Body of pancreas (tissue), 4 donors: ENCODE results near the gene ANKRD55. TPM values are rescaled to one million over a fixed set of nuclear protein-coding genes. Genes with fewer than 3 reads are reported as not detected.

Source experiments
- ATAC-seq: fragments of 150-250 bp; one replicate; pipeline ENCODE4 v1.9.1; 2016
- DNase-seq, 4 donors: peaks; one replicate each; pipeline ENCODE4 v3.0.0-alpha.2; 2019
- H3K27ac ChIP-seq, 4 donors: fragments of 200-600 bp; sonication (generic); 1 replicate in 3 of 4; 2 replicates in 1 of 4; pipeline versions ENCODE4 v1.5.1 to v1.6.1; 2016 to 2019; ENCODE audit warnings: mild to moderate bottlenecking in 1 of 4, mixed read lengths in 1 of 4, moderate library complexity in 1 of 4
- H3K27me3 ChIP-seq, 2 donors: fragments of 200-600 bp; sonication (generic); one replicate each; pipeline ENCODE4 v1.6.0; 2016; ENCODE audit warnings: mild to moderate bottlenecking in 1 of 2
- H3K36me3 ChIP-seq, 2 donors: fragments of 200-600 bp; sonication (generic); replicated peaks in 1 of 2; 2 replicates each; pipeline ENCODE4 v1.5.1; 2016; ENCODE audit warnings: low read depth in 2 of 2; ENCODE audit not compliant: insufficient read depth in 1 of 2
- H3K4me1 ChIP-seq: fragments of 200-600 bp; sonication (generic); one replicate; pipeline ENCODE4 v1.6.0; 2016
- H3K4me3 ChIP-seq, 2 donors: fragments of 200-600 bp; sonication (generic); 1 replicate in 1 of 2; 2 replicates in 1 of 2; pipeline ENCODE4 v1.5.1; 2016 to 2019
- H3K9me3 ChIP-seq, 3 donors: fragments of 200-600 bp; sonication (generic); 1 replicate in 2 of 3; 2 replicates in 1 of 3; pipeline ENCODE4 v1.5.1; 2016
- POLR2A ChIP-seq, 3 donors: fragments of 450-650 bp; IDR thresholded peaks; one replicate each; pipeline ENCODE4 v1.6.1; 2016; ENCODE audit warnings: antibody characterized with exemption in 3 of 3, mild to moderate bottlenecking in 2 of 3
- WGBS, 2 donors: methylation state at CpG; one replicate each; pipeline ENCODE4 v1.1.5; 2017; 5-methylcytosine and 5-hydroxymethylcytosine counted together
- intact Hi-C: fragments of 100-400 bp; cut with DNase I; formaldehyde crosslinking; loops from one replicate; pipeline ENCODE4 v1.15.1; 2023
- total RNA-seq, 2 donors: library from RNA; depleted of rRNA; stranded (reverse); fragments of >200 nt; gene quantifications; one replicate each; pipeline ENCODE4 v1.1.0, GENCODE V29; 2016
- TF ChIP-seq, protein P1 (sequence below), 7 experiments: fragments of 450-650 bp in 4 of 7; fragments of 200-600 bp in 3 of 7; sonication (generic) in 3 of 7; IDR thresholded peaks; one replicate each; pipeline ENCODE4 v1.5.1; 2016 to 2019; ENCODE audit warnings: antibody characterized with exemption in 7 of 7

Gene ANKRD55
- total RNA-seq, 2 donors from 2014 or later, result not detected

GRCh38 chr5:56170557-56170956, 62.6 kb downstream of the ANKRD55 start:
- Histone ChIP-seq H3K4me1 (no peaks in the 10 kb centered on the region), H3K9me3 (no peaks in the 10 kb centered on the region), H3K27ac (no peak overlapping the region), H3K4me3 (no peak overlapping the region), H3K36me3 (no peaks in the 10 kb centered on the region), H3K27me3 (no peaks in the 10 kb centered on the region)
- intact Hi-C loops, result no loop called here
- DNase-seq, result peak; percentile 40 to 52 (median 46)
- TF ChIP-seq, protein P1, sequence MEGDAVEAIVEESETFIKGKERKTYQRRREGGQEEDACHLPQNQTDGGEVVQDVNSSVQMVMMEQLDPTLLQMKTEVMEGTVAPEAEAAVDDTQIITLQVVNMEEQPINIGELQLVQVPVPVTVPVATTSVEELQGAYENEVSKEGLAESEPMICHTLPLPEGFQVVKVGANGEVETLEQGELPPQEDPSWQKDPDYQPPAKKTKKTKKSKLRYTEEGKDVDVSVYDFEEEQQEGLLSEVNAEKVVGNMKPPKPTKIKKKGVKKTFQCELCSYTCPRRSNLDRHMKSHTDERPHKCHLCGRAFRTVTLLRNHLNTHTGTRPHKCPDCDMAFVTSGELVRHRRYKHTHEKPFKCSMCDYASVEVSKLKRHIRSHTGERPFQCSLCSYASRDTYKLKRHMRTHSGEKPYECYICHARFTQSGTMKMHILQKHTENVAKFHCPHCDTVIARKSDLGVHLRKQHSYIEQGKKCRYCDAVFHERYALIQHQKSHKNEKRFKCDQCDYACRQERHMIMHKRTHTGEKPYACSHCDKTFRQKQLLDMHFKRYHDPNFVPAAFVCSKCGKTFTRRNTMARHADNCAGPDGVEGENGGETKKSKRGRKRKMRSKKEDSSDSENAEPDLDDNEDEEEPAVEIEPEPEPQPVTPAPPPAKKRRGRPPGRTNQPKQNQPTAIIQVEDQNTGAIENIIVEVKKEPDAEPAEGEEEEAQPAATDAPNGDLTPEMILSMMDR (IDR thresholded peaks at IDR 0.05), result no peak
- TF ChIP-seq POLR2A (IDR thresholded peaks at IDR 0.05), result no peak
- 29 to 35% methylated on average over 4 of the region's 4 CpGs for WGBS, 2 donors
- ATAC-seq, result peak; percentile 65

DNA sequence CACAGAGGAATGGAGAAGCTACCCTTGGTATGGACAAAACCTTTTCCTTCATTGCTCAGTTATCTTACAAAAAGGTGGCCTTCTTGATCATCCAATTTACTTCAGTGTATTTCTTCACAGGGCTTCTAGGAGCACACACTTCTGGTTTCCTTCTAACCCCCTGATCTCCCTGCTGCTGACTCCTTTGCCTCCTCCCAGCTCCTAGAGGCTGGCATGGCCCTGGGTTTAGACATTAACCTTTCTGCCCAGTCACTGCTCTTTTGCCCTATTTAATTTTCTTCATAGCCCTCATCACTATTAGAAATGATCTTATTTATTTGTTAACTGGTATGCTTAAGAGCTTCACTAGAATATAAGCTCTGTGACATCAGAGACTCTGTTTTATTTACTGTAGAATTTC, 63.2 kb downstream of the ANKRD55 start:
- no peak for ATAC-seq
- no peak overlapping the region for H3K27ac ChIP-seq

DNA sequence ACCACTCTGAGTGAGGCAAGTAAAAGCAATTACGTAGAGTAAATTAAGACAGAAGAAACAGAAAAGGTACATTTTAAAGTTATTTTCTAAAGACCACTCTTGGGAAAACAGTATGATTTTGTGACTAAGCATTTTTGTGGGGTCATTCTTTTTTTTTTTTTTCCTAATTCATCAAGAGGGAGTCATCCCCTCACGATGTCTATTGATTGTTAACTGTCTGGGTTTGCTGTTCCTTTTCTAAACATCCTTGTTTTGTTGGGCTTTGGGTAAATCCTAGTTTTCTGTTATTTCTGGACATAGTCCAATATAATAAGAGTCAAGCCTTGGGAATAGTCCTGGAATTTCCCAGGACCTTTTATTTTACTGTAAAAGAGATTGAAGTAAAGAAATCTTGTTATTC, 63.8 kb downstream of the ANKRD55 start:
- no peaks in the 10 kb centered on the region for H3K27me3 ChIP-seq
- no peak overlapping the region for H3K4me3 ChIP-seq
- H3K36me3 ChIP-seq, result no peaks in the 10 kb centered on the region
- no peaks in the 10 kb centered on the region for H3K4me1 ChIP-seq
- H3K27ac ChIP-seq, result no peak overlapping the region
- intact Hi-C loops, result no loop called here
- TF ChIP-seq, protein P1 (IDR thresholded peaks at IDR 0.05), result no peak
- TF ChIP-seq POLR2A (IDR thresholded peaks at IDR 0.05), result no peak
- H3K9me3 ChIP-seq, result no peaks in the 10 kb centered on the region
- no peak for ATAC-seq
- WGBS, 2 donors, result 70 to 72% methylated on average over 2 of the region's 2 CpGs
- no peak for DNase-seq

More for the DNA sequence above, 63.2 kb downstream of the ANKRD55 start:
- no peaks in the 10 kb centered on the region for H3K36me3 ChIP-seq
- no peaks in the 10 kb centered on the region for H3K4me1 ChIP-seq
- intact Hi-C loops, result no loop called here
- no peaks in the 10 kb centered on the region for H3K9me3 ChIP-seq
- DNase-seq, result no peak
- no peak for TF ChIP-seq POLR2A (IDR thresholded peaks at IDR 0.05)
- TF ChIP-seq, protein P1 (IDR thresholded peaks at IDR 0.05), result no peak
- H3K4me3 ChIP-seq, result no peak overlapping the region
- H3K27me3 ChIP-seq, result no peaks in the 10 kb centered on the region

DNA sequence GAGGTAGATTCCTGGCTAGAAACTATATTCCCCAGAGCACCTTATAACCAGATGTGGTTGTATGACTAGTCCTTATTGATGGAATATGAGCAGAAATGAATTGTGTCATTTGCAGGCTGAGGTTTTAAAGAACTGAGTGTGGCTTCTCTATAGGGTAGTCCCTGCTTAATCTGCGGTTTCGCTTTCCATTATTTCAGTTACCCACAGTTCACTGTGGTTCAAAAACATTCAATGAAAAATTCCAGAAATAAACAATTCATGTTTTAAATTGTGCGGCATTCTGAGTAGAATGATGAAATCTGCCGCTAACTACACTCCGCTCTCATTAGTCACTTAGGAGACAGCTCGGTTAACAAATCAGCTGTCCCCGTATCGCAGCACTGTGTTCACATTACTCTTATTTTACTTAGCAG, 65.1 kb downstream of the ANKRD55 start:
- TF ChIP-seq, protein P1 (IDR thresholded peaks at IDR 0.05), result no peak
- no peak for TF ChIP-seq POLR2A (IDR thresholded peaks at IDR 0.05)
- Histone ChIP-seq H3K4me1 (no peaks in the 10 kb centered on the region), H3K27me3 (no peaks in the 10 kb centered on the region), H3K27ac (no peak overlapping the region), H3K36me3 (no peaks in the 10 kb centered on the region), H3K9me3 (no peaks in the 10 kb centered on the region), H3K4me3 (no peak overlapping the region)
- no peak for ATAC-seq
- intact Hi-C loops, result no loop called here
- DNase-seq, result no peak
- 84 to 91% methylated on average over 8 of the region's 8 CpGs for WGBS, 2 donors

DNA sequence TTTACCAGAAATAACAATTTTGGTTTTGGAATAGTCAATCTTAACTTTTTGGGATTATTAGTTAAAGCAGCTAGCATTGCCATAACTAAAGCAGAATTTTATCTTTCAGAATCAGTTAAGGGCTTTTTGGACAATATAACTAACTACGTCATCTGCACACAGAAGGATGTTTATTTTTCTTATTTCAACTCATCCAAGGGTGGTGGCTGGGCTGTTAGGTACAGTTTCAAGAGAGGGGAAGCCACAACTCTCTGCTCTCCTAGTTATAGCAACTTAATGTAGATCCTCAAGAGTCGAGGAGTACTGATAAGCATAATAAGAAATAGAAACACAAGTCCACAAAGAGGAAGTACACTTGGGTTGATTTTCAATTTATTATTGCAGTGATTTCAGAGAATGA, 65.6 kb downstream of the ANKRD55 start:
- 51 to 70% methylated on average over 2 of the region's 2 CpGs for WGBS, 2 donors
- H3K27me3 ChIP-seq, result no peaks in the 10 kb centered on the region
- H3K36me3 ChIP-seq, result no peaks in the 10 kb centered on the region
- DNase-seq, result no peak
- H3K9me3 ChIP-seq, result no peaks in the 10 kb centered on the region
- no peaks in the 10 kb centered on the region for H3K4me1 ChIP-seq
- no peak for ATAC-seq
- TF ChIP-seq, protein P1 (IDR thresholded peaks at IDR 0.05), result no peak
- TF ChIP-seq POLR2A (IDR thresholded peaks at IDR 0.05), result no peak
- H3K4me3 ChIP-seq, result no peak overlapping the region
- no peak overlapping the region for H3K27ac ChIP-seq
- intact Hi-C loops, result no loop called here
